ENCODE measurements around the gene ICA1.
"Not testable (repeated sequence)": the region's sequence is repeated elsewhere in the genome, so short reads cannot be mapped to it uniquely, and the experiment has no call there.

Gene ICA1

DNA sequence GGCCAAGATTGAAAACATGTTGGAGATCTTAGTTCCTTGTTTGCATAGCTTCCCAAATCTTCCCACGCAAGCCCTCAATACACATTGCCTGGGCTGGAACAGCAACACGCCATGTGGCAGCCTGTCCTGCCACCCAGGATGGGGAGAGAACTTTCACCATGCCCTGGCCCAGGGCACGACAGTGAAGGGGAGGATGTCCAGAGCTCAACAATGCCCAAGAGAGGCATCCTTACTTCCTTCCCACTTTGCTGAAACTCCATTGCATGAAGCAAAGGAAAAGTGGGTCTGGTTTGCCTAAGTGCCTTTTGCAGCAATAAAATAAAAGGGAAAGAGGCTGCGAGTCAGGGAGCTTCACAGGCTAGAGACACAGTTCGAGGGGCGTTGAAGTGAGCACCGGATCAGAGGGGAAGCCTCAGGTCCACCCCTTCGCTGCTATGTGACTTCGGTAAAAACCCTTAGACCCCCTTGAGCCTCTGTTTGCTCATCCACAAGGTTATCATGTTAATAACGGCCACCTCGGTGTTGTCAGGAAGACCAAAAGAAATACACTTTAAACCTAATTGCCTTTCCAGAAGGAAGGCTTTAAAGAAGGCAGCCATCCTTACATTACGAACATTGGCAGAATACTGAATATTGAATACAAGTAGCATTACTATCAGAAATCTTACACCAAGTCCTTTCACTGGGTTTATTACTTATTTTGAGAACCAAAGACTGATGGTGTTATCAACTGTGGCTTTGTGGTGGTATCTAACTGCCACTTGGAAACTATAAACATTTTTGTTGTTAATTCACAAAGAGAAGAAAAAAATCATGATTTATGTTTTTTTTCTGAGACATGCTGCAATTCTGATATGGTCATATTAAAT lies 133.3 kb downstream of the ICA1 start:
- DNase-seq: peak; percentile 26

DNA sequence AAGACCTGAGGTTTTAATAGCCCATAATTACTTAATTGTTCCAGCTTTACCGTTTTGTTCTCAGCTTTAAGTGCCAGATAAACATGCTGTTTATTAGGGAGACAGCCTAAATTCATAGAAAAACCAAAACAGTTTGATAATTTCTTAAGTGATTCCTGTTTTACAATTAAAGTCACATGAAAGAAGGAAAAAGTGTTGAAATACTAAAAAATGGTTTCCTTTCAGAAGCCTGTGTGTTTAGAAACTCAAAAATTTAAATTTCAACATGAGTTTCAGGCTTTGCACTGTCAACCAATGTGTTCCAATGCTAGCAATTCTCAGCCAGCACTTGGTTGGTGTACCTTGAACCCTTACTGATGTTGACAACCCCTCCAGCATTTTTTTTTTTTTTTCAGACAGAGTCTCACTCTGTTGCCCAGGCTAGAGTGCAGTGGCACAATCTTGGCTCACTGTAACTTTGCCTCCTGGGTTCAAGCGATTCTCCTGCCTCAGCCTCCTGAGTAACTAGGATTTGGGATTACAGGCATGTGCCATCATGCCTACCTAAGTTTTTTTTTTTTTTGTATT lies 135.3 kb downstream of the ICA1 start:
- DNase-seq: no peak

DNA sequence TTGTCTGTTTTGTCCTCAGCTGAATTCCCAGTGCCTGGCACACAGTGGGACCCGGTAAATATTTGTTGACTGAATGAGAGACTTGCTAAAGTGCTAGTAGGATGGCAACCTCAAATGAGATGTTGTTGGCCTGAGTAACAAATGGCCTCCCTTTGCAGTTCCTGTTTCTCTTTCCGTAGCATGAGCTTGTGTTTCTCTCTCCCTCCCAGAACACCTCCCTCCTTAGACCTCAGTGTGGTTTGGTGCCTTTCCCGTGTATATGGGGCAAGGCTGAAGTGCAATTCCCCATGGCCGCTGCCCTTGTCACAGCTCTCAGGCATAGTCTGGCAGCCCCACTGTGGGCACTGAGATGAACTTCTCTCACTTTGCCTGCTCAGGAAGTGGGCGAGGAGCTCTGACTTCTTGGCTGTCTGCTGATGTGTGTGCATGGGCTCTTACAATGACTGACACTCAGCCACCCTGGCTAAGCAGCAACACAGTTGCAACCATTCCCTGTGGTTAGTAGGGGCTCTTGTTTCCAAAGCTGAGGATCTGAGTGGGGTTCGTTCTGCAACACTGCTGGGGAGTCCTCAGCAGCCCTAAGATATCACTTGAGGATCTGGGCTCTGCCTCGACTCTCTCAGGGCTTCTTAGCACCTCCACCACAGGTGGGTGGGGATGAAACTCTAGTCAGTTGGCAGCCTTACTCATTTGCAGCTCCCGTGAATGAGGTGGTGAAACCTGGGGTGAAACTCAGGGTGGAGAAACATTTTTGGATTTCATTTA lies 136.1 kb downstream of the ICA1 start:
- peak; percentile 11 for DNase-seq

DNA sequence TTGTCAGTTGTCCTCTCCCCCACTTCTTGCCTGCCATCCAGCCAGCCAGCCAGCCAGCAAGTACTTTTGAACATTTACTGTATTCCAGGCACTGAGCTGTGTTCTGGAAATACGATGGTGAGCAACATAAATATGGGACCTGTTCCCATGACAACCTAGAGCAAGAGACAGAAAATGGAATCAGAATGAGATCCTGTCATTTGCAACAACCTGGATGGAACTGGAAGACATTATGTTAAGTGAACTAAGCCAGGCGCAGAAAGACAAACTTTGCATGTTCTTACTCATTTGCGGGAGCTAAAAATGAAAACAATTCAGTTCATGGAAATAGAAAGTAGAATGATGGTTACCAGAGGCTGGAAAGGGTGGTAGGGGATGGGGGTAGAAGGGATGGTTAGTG lies 140.7 kb downstream of the ICA1 start:
- DNase-seq: no peak

DNA sequence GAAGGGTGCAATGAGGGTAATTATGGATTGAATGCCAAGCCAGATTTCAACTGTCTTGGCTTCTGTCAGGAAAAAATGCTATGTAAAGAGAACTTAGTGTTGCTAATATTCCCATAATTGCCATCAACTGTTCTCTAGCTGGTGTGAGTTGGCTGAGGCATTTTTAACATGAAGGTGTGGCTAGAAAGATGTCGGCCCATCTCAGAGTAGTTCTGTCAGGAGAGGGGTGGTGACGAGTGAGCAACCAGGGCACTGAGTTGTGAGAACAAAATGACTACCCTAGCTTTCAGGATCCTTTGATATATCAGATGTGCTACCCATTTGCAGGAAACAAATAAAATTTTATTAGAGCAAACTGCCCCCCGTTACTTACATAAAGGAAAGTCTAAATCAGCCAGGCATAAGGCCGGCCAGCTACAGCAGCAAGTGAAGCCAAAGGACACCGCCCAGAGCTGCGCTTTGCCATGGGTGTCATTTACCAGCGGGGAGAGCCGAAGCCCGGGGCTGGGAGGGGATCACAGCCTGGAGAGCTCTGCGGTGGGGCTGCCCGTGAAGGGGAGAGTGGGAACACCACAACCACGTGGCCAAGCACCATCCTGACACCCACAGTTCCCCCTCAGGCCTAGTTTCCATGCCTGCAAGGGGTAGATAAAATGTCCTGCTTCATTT lies 141.4 kb downstream of the ICA1 start:
- no peak for DNase-seq

DNA sequence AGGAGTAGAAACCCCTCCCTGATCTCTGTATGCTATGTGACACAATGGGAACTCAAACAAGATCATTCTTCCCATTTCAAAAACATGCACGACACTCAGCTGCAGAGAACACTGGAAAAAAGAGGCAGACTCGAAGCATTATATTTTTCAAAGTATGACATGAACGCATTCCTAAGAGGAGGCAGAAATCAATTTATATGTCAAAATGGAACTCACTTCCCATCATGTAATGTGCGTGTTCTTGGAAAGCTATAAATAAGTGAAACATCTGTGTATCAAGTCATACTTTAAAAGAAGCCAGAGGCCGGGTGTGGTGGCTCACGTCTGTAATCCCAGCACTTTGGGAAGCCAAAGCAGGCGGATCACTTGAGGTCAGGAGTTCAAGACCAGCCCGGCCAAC lies 142.7 kb downstream of the ICA1 start:
- no peak for DNase-seq

DNA sequence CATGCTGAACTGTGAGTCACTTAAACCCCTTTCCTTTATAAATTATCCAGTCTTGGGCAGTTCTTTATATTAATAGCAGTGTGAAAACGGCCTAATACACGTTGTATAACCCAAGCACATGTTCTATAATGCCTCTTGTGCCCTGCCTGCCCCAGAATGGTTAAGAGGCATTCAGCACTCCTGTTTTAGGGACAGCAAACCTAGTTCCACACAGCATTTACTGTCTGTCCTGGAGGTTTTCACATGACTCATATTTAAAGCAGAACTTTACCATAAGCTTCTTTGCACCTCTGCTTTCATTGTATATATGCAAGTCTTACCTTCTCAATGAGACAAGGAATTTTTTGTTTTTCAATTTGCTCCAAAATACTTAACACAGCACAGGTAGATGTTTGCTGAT lies 144.8 kb downstream of the ICA1 start:
- DNase-seq: no peak

DNA sequence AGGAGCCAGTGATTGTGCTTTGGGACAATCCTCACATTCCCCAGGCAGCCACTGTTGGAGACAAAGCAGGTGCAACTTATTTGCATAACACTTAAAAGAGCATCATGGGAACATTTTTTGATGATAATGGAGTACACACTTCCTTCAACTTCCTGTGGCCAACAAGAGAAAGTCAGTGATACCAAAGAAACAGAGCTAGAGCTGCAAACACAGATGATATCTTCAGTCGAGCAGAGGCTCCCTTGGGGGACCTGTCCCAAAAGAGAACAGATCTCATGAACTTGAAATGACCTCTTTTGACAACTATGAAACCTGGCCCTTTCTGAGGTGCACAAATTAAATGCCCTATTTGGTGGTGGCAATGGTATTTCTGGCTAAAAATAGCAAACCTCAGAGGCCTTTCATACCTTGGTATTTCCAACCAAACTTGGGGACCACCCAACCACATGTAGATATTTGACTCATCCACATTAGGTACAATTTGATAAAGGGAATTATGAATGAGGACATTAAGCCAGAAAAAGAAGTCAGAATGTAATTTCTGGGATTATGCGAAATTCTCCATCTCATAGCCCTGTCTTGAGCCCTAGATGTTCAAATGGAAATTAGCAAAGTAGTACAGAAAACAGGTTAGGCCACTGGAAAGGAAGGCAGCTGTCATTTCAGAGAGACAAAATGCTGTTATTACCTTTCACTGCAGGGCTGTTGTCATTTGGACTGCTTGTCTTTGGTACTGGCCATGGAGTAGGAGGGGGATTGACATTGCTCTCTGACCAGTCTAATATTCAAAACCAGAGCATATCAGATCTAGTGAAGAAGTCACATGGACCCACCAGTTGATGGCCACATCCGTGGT lies 146.2 kb downstream of the ICA1 start:
- DNase-seq: no peak

DNA sequence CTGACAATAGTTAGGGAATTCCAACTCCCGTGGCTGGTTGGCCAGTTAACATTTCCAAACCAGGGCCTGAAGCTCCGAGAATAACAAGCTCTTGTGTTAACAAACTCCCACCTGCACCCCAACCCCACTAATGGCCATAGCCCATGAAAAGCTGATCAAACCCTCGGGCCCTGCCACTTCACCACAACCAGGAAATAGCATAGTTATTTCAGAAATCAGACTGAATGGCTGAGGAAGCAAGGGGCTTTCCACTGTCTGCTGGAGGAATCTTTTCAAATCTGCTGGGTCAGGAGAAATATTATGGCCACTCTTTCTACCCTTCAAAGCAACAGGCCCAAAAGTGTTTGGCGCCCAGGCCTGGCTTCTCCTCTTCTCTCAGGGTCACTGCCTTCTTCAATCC lies 147.8 kb downstream of the ICA1 start:
- DNase-seq: no peak

DNA sequence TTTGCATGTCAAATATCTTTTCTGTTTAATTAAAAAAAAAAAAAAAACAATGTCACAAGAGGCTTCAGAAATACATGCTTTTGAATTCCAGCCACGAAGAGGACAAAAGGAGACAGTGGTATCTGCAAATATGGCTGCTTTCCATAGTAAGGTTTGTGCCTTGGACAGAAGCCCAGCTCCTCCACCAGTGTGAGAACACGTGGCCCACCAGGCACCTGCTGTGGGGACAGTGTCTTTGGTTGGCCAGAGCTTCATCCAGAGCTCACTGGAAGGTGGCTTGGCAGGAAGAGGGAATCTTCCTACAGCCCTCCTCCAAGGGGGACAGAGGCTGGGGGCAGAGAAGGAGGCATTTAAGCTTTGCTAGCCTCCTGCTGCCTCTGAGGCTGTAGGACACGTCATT lies 148.8 kb downstream of the ICA1 start:
- no peak for DNase-seq

DNA sequence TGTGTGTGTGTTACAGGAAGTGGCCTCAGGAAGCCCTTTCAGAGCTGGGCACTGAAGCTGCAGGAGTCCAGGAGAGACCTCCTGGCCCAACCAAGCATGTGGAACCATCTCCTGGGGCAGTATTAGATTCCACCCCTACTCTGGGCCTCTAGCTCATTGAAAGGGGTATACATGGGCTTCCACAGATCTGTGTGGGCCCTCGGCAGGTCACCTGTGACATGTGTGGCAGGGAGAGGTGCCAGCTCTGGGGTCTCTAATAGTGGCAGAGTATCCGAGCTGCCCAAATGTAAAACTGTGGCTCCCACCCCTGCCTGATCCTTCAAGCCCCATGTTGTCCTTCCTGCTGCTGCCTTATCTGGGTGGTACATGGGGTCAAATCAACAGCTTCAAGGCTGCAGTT lies 149.3 kb downstream of the ICA1 start:
- DNase-seq: no peak

DNA sequence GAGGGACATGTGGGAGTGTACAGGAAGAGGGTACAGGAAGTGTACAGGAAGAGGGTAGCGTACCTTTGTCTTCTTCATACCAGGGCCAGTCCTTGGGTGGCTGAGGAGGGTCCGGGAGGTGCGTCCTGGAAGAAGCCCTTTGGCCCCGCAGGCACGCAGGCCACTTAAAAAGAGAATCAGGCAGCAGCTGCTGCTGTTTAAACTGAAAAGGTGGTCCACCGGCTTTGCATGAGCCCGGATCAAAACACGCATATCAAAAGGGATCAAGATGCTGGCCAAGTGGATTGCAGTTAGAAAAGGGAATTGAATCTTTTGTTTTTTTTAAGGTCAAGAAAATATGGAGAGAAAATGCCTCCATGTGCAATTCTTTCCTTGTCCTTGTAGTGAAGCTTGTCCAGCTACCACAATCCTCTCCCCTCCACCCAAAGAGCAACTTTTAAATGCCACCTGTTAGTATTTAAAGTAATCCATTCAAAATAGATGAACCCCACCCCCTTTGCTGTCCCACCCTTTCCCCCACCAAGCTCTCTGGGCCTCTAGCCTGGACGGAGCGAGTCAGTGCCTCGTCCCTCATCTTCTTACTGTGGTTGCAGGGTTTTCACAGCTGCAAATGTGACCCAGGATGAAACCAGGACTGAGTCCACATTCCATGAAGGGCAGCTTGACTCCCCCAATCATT lies 150.5 kb downstream of the ICA1 start:
- DNase-seq: no peak

DNA sequence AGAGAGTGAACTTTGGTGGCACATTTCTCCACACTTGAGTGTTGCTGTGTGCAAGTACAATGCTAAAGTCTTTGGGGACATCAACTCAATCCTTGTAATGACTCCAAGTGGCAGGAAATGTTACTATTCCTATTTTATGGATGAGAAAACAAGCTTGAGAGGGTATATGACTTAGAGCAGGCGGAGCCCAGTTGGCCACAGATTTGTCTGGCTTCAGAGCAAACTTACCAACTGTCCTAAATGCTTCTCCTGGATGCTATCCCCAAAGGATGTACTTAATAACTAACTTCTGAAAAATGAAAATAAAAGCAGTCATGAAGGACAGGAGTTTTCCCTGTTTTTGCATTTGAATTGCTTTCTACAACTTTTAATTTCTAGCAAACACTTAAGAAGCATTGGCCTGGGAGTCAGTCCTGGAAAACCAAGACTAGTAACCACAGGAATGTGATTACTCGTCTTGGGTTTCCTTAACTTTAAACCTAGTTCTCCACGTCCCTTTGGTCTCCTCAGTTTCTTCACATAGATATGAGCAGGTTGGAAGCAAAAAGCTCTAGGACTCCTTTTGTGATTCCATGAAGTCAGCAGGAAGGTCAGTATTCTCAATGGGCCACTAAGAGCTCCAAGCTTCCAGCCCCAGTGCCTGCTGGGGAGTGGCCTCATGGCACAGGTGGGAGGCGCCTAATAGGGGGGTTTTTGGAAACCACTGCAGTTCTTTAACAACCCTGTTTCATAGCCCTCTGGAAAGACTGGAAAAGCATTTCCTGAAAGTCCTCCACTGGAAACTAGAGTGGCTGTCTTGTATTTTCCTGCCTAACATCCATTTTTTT lies 152.6 kb downstream of the ICA1 start:
- no peak for DNase-seq

DNA sequence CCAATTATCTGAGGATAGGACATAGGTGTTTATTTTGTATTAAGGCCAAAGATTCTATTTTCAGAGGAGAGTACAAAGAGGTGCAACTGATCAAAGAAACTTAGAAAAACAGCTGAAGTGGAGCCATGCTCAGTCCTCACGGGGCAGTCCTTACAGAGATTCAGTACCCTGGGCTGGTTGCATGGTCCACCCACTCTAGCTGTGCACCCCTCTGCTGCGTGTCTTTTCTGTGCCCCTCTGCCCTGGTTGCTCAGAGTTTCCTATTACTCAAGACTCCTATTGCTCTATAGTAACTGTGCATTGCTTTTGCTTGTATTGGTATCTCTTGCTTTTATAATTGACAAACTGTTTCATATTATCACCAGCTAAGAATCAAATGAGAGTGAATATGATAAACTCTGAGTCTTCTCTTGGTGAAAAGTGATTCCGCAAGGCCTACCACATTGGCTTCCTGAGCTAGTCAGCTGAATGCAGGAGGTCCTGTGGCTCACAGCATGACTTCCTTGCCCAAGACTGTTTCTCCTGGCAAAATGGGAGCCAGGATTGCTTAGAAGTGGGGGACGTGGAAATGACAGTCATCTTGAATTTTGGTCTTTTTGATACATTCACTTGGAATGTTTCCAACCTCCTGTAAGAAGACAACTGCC lies 156.4 kb downstream of the ICA1 start:
- no peak for DNase-seq

DNA sequence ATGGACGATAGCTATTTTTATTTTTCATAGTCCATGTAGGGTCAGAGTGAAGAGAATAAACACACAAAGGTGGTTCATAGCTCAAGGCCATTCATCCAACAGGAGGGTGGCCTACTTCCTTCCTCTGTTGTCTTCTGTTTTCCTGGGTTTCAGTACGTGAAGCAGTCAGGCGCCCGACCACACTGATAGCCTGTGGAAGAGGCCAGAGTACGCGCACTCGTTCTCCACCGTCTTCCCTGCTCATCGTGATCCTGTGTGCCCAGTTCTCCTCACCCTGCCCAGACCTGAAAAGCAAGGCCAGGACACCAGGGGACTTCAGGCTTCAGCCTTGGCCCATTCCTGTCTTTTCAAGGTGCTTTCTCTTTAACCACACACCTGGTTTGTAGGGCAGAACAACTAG lies 158.7 kb downstream of the ICA1 start:
- no peak for DNase-seq

DNA sequence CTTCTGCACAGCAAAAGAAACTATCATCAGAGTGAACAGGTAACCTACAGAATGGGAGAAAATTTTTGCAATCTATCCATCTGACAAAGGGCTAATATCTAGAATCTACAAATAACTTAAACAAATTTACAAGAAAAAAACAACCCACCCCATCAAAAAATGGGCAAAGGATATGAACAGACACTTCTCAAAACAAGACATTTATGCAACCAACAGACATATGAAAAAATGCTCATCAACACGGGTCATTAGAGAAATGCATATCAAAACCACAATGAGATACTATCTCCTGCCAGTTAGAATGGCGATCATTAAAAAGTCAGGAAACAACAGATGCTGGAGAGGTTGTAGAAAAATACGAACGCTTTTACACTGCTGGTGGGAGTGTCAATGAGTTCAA lies 160.7 kb downstream of the ICA1 start:
- DNase-seq: not testable (repeated sequence)

DNA sequence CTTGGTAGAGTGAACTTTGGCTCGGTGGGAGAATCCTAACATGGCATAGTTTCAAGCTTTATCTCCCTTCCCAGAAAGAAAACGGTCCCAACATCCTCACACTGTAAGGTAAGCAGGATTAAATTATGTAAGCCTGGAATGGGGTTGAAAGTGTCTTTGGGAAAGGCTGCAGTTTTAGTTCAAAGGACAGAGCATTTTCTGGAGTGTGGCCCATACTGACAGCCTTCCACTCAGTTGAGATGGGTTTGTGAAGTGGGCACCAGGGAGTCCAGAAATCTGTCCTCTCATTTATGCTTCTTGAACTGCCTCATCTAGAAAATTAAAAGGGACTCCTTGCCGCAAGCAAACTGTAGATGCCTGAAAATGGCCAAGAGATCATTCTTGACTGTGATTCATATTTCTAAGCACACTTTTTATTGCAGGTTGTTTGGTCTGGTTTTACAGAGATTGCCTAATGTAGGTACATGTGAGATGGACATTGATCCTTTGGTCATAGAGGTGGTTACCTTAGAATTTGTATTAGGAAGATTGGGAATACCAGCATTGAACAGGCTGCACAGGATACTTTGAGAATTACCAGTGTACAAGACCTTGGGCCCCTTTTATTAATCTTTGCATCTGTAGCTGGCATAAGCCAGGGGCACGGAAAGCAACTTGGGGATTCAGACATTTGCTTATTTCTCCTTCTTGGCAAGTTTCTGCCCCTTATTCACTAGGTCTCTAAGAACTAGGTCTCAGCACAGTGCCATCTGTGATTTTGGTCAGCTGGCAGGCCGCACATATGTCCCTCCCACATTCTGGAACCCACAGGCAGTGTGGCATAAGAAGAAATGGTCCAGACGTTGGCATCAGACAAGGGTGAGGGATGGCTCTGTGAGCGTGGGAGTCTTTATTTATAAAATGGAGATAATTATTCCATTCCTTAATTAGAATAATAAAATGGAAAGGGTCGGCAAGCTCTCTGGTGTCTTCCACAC lies 167.5 kb downstream of the ICA1 start:
- no peak for DNase-seq

DNA sequence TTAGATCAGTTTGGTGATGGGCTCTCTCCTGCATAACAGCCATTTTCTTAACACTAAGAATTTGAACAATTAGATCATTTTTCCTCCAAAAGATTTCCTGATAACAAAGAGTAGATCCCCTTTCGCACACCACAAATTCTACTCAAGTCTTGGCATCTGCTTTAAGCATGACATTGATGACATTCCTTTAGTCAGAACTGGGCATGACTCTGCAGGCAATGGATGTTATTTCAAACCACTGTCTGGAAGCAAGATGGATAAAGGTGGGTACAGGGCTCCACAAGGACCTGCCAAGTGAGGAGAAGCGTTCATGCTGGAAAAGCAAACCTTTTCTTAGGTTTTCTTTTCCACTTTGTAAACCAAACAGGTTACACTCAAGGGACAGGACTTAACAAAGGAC lies 169.8 kb downstream of the ICA1 start:
- DNase-seq: no peak

Measured in OCI-M1 (cell line).